ENCODE measurements around the gene SRRM1. TPM values are rescaled to one million over a fixed set of nuclear protein-coding genes. Genes with fewer than 3 reads are reported as not detected.

SRRM1 gene
- total RNA-seq, 1 experiment from 2014 or later, result 228 TPM

GRCh38 chr1:24713736-24714135, 70.6 kb downstream of the SRRM1 start:
- H3K4me3 Mint-ChIP-seq, result no peak overlapping the region
- no peaks in the 10 kb centered on the region for H3K9me3 Mint-ChIP-seq
- DNase-seq (ENCODE audit: low spot score), result no peak
- CTCF ChIA-PET, result no interaction called here
- H3K4me1 Mint-ChIP-seq, result no peaks in the 10 kb centered on the region
- TF ChIP-seq, protein P1, sequence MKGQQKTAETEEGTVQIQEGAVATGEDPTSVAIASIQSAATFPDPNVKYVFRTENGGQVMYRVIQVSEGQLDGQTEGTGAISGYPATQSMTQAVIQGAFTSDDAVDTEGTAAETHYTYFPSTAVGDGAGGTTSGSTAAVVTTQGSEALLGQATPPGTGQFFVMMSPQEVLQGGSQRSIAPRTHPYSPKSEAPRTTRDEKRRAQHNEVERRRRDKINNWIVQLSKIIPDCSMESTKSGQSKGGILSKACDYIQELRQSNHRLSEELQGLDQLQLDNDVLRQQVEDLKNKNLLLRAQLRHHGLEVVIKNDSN (CRISPR knock-in tag; IDR thresholded peaks at IDR 0.05), result no peak
- no peak for TF ChIP-seq FOXP1 (CRISPR knock-in tag; IDR thresholded peaks at IDR 0.05; ENCODE audit: borderline replicate concordance)
- no peak for TF ChIP-seq E2F4 (CRISPR knock-in tag; IDR thresholded peaks at IDR 0.05; ENCODE audit: borderline replicate concordance, low read depth)
- no peak for TF ChIP-seq FOXJ3 (CRISPR knock-in tag; IDR thresholded peaks at IDR 0.05; ENCODE audit: borderline replicate concordance)
- TF ChIP-seq, protein P2, sequence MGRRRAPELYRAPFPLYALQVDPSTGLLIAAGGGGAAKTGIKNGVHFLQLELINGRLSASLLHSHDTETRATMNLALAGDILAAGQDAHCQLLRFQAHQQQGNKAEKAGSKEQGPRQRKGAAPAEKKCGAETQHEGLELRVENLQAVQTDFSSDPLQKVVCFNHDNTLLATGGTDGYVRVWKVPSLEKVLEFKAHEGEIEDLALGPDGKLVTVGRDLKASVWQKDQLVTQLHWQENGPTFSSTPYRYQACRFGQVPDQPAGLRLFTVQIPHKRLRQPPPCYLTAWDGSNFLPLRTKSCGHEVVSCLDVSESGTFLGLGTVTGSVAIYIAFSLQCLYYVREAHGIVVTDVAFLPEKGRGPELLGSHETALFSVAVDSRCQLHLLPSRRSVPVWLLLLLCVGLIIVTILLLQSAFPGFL (CRISPR knock-in tag; IDR thresholded peaks at IDR 0.05; ENCODE audit: borderline replicate concordance), result no peak
- no peak for TF ChIP-seq GRHL2 (CRISPR knock-in tag; IDR thresholded peaks at IDR 0.05; ENCODE audit: insufficient replicate concordance, severe bottlenecking)
- TF ChIP-seq AFF4 (CRISPR knock-in tag; IDR thresholded peaks at IDR 0.05; ENCODE audit: borderline replicate concordance), result no peak
- TF ChIP-seq JAZF1 (CRISPR knock-in tag; IDR thresholded peaks at IDR 0.05), result no peak
- no peak for TF ChIP-seq ESRRA (CRISPR knock-in tag; IDR thresholded peaks at IDR 0.05; ENCODE audit: borderline replicate concordance)
- TF ChIP-seq RORB (CRISPR knock-in tag; IDR thresholded peaks at IDR 0.05), result no peak
- TF ChIP-seq ZNF416 (CRISPR knock-in tag; IDR thresholded peaks at IDR 0.05), result no peak
- no peak for TF ChIP-seq CREB1 (CRISPR knock-in tag; IDR thresholded peaks at IDR 0.05)
- TF ChIP-seq STAT6 (CRISPR knock-in tag; conservative IDR thresholded peaks at IDR 0.05; ENCODE audit: low read depth), result no peak
- no peak for TF ChIP-seq FOXK1 (CRISPR knock-in tag; IDR thresholded peaks at IDR 0.05)
- no peak for TF ChIP-seq TEAD4 (CRISPR knock-in tag; IDR thresholded peaks at IDR 0.05)
- no peak for TF ChIP-seq HMGA2 (CRISPR knock-in tag; IDR thresholded peaks at IDR 0.05)
- TF ChIP-seq SOX15 (CRISPR knock-in tag; IDR thresholded peaks at IDR 0.05), result no peak
- no peak for TF ChIP-seq ZNF138 (CRISPR knock-in tag; conservative IDR thresholded peaks at IDR 0.05)
- no peaks in the 10 kb centered on the region for H3K36me3 Mint-ChIP-seq
- POLR2A ChIA-PET, result interaction anchor here (0.6 kb wide), 1 partner anchor 31 kb away, joined by 3 read pairs; the partner anchor contains the start of gene CLIC4
- ATAC-seq, result no peak
- no peaks in the 10 kb centered on the region; the same call in 1 of the 2 replicates for H3K27me3 Mint-ChIP-seq (ENCODE audit: low read depth)
- no peak overlapping the region for H3K27ac Mint-ChIP-seq

Measured in WTC11 (cell line).